AG10803 (cell line): ENCODE results near the gene UNC93A.

Experiments
- DNase-seq: peaks from one replicate; pipeline ENCODE4 v3.0.0; 2010; ENCODE audit warnings: low read depth
- H3K4me3 ChIP-seq: 2 replicates; pipeline ENCODE4 v1.5.1; 2011; ENCODE audit warnings: mild to moderate bottlenecking, low read length, control low read depth
- TF ChIP-seq, protein P1 (sequence below): conservative IDR thresholded peaks from 2 replicates; pipeline ENCODE4 v1.5.1; 2011; ENCODE audit warnings: mild to moderate bottlenecking, low read length, control low read depth, inconsistent platforms

Gene UNC93A

DNA sequence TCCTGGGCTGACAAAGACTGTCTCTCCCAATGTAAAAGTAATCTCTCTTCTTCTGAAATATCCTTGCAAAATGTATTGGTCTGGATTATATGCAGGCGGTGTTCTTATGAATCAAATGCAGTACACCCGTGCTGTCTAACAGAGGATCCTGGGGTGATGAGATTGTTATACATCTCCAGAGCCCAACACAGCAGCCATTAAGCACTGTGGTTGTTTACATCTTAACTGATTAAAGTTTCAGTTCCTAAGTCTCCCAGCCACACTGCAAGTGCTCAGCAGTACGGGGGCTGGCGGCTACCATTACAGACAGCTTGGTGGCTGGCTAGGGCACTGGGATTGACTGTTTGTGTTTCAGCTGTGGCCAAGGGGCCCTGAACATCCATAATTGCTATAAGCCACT, 7.0 kb downstream of the UNC93A start:
- no peak for DNase-seq
- H3K4me3 ChIP-seq: no peak overlapping the region
- TF ChIP-seq, protein P1, sequence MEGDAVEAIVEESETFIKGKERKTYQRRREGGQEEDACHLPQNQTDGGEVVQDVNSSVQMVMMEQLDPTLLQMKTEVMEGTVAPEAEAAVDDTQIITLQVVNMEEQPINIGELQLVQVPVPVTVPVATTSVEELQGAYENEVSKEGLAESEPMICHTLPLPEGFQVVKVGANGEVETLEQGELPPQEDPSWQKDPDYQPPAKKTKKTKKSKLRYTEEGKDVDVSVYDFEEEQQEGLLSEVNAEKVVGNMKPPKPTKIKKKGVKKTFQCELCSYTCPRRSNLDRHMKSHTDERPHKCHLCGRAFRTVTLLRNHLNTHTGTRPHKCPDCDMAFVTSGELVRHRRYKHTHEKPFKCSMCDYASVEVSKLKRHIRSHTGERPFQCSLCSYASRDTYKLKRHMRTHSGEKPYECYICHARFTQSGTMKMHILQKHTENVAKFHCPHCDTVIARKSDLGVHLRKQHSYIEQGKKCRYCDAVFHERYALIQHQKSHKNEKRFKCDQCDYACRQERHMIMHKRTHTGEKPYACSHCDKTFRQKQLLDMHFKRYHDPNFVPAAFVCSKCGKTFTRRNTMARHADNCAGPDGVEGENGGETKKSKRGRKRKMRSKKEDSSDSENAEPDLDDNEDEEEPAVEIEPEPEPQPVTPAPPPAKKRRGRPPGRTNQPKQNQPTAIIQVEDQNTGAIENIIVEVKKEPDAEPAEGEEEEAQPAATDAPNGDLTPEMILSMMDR: no peak

DNA sequence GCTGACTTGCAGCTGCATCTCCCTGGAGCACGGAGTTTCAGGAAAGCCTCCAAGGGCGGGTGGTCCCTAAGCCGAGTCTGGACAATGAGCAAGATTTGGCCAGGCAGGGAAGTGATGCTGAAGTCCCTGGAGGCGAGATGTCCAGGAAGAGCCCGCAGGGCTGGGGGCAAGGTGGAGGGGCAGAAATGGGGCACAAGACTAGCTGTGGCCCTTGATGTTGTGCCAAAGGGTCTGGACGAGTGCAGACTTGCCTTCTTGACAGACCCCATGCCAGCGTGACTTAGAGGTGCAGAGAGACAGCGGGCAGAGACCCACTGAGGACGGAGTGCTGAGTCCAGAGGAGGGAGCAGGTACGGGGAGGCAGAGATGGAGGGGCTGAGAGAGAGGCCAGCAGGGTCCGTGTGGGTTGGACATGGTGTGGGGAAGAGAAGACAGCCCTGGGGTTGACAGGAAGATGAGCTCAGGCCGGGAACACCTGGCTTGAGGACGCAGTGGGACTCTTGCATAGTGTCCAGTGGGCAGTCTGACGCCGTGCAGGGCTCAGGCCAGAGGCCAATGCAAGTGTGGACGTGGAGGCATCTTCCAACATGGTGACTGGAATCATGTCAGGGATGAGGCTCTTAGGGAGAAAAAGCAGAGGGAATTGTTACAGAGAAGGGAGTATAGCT, 8.7 kb downstream of the UNC93A start:
- H3K4me3 ChIP-seq: no peak overlapping the region
- TF ChIP-seq, protein P1: no peak
- DNase-seq: no peak

DNA sequence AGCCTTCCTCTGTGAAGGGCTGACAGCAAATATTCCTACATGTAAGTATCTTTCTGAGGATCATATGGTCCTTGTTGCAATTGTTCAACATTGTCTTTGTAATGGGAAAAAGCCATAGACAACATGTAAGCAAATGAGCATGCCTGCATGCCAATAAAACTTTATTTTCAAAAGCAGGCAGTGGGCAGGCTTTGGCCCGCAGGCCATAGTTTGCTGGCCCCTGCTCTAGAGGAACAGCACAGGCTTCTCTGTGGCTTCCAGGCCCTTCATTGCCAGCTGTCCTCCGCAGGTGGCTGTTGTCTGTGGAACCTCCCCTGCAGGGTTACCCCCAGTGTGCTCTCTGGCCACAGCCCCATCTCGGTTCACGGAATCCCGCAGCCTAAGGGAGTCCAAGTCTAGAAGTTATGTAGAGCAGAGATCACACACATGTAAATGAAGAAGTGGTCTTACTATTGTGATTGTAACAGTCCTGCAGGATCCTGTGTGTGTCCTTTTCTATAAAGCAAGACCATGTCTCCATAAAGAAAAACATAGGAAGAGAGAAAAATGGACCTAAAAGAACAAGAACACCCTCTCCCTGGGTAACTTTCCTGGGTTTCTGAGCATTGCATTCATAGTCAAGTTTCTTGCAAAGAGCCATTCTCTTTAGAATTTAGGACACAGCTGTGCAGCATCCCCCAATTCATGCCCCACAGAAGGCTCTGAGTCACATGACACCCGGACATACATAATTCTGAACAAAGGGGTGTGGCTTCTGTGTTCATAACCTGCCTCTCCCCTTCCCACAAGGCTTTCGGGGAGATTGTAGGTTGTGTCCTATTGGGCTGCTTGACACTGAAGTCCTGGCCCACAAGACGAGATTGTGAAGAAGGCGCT, 10.0 kb downstream of the UNC93A start:
- DNase-seq: no peak
- TF ChIP-seq, protein P1: no peak
- H3K4me3 ChIP-seq: no peak overlapping the region

DNA sequence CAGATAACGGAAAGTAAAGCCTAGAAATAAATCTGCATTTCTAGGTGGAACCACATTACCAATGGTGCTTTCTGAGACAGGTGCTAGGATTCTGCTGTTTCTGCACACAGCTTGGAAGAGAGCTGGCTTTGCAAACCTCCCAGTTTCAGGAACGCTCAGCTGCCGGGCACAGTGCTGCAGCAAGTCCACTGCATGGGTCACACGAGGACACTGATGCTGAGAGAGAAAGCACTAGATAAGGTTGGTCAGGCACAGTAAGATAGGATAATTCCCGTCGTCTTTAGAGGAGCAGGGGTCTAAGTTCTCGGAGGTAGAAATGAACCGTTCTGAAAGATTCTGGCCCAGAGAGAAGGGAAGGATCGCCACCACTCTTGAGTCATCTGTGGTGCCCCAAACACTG, 11.0 kb downstream of the UNC93A start:
- DNase-seq: no peak
- no peak overlapping the region for H3K4me3 ChIP-seq
- TF ChIP-seq, protein P1: no peak

DNA sequence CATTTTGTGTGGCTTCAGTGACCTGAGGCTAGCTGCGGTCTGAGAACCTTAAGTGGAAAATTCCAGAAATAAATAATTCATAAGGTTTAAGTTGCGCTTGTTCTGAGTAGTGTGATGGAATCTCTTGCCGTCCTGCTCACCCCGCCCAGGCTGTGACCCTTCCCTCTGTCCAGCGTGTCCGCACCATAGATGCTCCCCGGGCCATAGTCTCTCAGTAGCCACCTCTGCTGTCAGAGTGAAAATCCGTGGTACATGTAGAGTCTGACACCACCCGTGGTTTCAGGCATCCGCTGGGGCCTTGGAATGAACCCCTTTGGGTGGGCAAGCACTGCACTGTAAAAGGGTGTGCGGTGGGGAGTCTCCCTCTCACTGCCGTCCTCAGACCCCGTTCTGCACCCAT, 11.7 kb downstream of the UNC93A start:
- DNase-seq: no peak
- no peak overlapping the region for H3K4me3 ChIP-seq
- TF ChIP-seq, protein P1: no peak

DNA sequence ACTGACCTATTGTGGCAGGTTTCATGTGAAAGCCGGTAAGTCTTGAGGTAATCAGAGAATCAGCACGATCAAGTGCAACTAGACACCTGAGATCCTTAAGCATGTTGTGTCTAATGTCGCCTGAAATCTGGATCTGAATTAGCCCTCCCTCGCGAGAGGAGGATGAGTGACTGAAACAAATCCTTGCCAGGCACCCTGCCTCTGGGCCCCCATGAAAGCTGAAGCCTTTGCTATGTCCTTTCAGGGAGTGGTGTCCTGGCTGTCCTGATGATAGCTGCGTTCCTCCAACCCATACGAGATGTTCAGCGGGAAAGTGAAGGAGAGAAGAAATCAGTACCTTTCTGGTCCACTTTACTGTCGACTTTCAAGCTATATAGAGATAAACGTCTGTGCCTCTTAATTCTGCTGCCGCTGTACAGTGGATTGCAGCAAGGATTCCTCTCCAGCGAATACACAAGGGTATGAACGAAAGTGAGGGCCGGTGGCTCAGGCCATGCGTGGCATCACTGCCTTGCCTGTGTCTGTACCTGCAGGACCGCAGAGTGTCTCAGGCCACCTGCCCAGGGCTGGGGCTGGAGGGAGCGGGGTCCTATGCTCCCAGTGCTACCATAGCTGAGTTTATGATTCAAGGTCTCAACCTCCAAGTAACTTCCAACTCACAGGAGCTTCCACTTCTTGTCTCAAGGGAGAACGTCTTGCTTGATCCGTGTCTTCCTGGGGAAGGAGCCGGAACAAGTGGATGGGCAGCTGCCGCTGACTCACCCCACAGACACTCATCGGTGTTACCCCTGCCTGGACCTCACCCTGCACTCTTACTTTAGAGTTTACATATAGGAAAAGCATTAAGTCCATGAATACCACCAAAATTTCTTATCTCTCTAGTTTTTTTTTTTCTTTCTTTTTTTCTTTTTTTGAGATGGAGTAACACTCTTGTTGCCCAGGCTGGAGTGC, 12.8 kb downstream of the UNC93A start:
- DNase-seq: no peak
- no peak overlapping the region for H3K4me3 ChIP-seq
- TF ChIP-seq, protein P1: no peak
